Glomerular endothelial cell (primary cell): ENCODE results near the gene SULT4A1. TPM values are rescaled to one million over a fixed set of nuclear protein-coding genes. Genes with fewer than 3 reads are reported as not detected.

ENCODE experiments used
- DNase-seq: peaks from one replicate; pipeline ENCODE4 v3.0.0-alpha.2; 2011; ENCODE audit warnings: low read depth, low spot score; ENCODE audit errors: extremely low read depth
- total RNA-seq: library from RNA; depleted of rRNA; stranded (reverse); fragments of >200 nt; gene quantifications from 2 replicates; pipeline ENCODE4 v1.2.3, GENCODE V29; 2015

SULT4A1 gene
- total RNA-seq, 1 donor from 2014 or later: 1.5 TPM

DNA sequence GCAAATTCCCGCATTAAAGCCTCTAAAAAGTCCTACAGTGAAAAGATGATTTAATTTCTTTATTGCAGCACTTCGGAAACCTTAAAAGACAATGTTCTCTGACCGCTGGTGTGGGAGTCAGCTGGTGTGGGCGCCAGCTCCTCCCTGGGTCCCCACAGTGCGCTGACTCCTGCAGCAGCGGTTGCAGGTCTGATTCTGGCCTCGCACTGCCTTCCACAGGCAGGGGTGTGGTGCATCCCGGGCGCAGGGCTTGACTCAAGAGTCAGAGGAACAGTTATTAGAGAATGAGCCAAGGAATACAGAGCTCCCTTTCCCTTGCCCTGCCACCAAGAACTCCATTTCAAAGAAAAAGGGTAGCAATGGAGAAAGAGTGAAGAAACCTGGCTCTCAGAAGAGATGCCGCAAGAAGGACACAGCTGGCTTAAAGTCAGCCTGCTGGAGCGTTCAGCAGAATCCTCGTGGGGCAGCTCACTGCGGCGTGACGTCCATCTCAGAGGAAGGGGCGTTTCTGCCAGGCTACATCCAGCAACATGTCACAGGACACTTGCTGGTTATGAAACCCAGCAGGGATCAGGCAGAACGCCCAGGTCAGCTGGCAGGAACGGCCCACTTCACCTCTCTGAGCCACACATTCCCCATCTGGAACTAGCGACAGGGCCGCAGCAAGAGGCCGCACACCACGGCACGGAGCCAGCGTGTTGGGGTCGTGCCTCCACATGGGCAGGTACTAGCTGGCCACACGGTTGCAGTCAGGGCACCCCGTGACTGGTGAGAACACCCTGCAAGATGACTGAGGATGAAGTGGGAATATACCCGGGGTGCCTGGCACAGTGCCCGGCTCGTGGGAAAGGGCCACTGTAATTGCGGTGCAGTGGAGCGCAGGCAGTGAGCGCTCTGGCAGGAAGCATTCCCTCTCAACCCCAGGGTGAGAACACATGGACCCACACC, 32.1 kb downstream of the SULT4A1 start:
- DNase-seq: no peak

DNA sequence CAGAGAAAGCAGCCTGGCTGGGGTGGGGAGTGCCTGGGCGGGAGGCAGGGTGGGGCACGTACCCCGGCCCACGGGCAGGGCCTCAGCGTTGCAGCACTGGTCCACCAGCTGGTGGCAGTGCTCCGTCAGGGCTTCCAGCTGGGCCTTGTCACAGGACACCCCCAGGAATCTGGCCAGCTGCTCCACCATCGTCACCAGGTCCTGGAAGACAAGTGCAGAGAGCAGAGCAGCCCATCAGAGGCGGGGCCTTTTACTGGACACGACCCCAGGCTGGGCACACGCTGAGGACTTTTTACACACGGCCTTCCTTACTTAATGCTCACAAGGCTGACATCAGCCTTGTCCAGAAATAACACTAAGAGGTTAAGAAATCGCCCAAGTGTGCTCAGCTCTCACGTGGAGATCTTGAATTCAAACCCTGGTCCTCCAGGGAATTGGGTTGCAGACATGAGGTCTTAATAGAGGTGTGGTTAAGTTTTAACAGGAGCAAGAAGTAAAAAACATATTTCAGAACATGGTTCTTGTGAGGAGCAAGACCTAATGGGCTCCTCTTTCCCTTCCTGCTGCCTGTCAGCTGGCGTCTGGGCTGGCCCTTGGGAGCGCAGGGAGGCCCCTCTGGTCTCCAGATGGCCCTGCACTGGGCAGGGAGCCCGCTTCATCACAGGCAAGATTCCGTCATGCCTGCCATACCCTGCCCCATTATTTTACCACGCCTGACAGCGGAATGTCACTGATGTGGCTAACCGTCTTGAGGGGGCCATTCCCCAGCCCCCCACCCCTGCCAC, 33.1 kb downstream of the SULT4A1 start:
- DNase-seq: no peak

DNA sequence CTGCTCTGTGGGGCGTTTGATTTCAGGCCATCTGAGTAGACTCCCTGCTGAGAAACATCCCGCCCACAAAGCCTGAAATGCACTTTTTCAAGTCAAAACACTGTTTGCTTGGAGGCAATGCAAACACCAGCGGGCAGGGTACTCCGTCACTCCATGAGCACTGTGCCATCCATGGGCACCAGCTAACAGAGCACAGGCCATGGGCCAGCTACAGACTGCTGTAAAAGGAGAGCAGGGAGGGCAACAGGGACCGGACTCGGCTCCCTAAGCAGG, 33.7 kb downstream of the SULT4A1 start:
- no peak for DNase-seq

DNA sequence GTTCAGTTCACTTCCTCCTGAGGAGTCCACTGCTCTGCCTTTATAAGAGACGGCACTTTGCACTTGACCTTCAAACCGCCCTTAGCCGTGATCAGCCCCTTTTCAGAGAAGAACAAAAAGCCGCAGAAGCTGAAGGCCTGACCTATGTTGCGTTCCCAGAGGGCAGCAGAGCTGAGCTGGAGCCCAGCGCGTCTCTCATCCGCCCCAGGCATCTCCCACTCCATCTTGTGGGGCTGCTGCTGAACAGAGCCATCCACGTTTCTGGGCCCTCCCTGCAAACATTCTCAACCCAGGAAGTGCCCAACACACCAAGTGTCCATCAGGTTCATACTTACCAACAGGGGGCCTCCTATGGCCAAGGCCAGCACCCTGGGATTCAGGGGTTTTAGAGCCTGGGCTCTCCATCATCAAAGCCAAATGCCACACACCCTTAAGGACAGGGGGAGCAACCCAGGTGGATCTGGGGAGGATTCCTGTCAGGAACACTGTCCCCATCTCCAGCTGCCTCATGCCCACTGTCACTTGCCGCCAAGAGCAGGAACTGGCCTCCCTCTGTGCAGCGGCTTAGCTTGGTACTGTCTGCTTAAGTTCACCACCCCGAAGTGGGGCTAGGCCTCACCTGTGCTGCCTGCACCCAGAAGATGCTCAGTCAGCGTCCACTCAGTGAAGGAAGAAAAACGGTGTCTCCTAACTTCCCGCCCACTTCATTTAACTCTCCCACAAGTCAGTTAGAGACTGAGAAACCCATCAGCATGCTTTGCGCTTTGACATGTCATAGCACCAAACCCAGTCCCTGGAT, 34.2 kb downstream of the SULT4A1 start:
- DNase-seq: no peak

DNA sequence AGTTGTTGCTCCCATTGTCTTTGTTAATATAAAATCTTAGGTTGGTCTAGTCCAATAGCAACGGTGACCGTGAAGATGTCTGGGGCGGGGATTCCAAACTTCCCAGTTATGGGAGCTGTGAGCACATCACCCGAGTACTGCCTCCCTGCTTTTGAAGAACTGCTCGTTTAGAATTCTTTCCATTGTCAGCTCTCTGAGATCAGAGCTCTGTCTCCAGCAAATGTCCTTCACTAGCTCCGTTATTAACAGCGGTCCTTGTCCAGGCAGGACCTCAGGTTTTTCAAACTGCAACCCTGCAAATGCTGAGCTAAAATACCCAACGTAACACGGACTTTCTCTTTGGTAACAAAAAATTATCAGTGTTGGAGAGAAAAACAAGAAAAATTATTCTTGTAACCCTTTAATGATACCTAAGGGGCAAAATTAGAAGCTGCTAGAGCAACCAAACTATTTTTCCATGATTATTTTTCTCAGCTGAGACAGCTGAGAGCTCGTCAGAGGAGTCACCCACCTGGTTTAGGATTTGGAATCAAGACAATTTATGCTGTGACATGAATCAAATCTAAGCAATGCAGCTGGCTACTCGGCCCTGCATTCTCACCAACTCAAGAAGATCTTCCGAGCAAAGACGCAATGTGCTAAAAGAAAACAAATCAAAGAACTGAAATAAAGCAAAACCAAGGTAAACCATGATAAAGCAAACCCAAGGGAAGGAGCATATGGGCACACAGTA, 35.1 kb downstream of the SULT4A1 start:
- DNase-seq: no peak

DNA sequence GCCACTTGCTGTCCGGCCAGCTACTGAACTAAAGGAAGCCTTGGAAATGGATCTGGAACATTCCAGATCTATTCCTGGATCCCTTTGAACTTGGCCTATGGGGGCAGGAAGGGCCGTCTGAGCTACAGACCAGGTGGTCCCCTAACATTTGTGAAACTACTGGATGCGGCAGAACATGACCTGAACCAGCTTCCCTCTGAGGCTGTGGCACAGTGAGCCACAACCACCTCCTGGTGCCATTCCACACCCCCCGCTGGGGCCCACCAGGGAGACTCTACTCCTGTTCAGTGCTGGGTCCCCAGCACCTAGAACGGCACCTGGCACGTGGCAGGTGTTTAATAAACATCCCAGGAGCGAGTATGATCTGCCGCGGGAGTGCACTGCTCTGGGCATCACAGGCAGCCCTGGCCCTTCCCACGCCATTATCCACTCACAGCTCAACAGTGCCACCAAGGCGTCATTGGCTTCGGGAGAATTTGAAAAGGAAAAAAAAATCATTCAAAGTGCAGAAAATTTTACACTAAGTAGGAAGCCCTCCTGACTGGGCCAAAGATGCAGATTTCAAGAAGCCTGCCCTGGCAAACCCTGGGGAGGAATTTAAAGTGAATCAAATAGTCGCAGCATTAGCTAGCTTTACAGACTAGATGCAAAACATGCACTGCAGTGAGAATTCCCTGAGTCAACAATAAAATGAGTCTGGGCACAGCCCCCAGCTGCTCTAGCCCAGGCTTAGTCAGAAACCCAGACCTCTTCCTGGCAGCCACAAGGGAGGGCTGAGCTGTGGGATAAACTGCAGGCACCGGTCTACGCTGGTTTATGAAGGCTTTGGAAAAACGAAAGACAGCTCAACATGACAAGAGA, 35.9 kb downstream of the SULT4A1 start:
- DNase-seq: no peak

DNA sequence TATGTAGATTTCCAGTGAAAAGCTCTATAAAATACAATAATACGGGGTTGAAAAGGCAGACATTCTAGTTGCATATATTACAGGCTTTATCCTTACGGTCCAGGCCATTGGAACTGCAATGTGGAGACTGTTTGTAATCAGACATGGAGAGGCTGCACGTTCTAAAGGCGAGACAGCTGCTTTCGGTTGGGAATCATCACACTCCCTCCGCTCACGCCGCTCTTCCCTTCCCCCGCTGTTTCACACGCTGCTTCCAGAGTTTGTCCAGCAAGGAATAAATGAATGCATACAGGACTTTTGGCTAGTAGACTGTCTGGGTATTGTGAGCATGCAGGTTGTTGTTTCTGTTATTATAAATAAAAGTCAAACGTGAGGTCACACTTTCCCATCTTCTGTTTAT, 36.7 kb downstream of the SULT4A1 start:
- DNase-seq: no peak

DNA sequence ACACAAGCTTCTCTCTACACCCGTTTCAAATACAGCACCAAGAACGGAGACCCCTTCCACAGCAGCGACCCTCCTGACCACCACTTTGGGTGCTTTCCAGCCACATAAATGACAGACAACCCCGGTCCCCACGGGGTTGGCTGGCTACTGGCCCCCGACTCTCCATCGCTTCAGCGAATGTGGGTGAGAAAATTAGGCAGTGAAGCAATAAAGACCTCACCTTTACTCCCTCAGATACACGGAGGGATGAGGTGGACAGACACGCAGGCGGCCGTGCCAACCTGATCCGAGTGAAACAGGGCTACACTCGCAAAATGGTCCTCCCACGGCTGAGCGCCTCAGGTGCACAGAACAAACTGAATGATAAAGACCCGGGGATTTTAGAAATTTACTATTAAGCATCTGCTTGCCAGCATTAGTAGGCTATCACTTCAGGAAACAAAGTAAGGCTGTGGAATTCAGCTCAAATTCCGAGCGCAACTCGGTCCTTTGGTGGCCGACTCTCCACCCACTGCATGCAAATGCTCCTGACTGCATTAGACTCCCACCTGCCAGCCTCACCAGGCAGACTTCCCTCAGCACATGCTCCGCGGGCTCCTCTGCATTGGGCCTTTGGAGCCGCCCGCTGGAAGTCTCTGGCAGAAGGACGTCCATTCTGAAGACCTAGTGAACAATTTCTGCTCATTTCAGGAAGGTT, 37.4 kb downstream of the SULT4A1 start:
- no peak for DNase-seq

DNA sequence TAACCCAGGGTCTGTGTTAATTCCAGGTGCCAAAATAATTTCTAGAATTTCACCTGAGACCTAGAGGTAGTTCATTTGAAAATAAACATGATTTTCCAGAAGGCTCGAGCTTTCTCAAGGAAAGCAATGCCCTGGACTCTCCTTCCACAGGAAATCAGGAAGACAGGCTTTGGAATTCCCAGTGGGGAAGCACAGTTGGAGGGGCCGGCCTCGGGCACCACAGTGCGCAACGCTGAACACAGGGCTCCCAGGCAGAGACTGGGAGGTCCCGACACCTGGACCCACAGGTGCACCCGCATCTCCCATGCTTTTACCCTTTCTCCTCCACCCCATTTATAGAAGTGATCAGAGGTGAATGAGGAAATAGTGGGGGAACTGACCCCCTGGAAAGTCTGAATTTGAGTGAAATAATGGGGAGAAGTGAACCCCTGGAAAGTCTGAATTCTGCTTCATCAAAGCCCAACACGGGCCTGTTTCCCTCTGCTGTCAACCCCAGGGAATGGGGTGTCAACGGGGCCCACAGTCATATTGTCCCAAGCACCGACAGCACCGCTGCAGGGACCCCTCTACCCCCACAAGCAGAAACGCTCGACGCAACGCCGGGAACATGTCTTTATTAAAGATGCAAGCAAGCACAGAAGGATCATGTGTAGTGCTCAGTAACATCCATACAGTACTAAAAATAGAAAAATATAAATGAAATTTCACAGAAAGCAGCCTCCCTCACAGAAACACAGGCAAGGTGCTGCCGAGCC, 38.2 kb downstream of the SULT4A1 start:
- no peak for DNase-seq

DNA sequence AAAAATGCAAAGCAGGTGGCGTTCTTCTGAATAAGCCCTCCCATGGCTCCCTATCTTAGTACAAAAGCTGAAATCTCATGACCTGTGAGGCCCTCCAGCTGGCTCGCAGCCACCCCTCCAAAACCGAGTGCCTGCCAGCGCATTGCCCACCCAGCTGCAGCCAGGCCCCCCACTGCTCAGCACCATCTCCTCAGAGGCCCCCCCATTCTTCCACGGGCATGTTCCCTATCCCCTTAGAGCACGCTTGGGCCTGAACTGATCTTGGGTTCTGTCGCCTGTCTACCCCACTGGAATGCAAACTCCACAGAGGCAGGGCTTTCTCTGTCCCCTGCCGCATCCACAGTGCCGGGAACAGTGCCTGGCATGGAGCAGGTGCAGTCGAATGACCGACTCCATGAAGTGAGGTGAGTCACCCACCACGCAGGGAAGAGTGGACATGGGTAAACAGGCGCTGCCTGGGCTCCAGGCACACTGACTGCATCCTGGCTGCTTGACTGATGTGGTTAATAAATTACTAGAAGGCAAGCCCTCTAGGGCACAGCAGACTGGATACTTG, 38.9 kb downstream of the SULT4A1 start:
- DNase-seq: no peak

DNA sequence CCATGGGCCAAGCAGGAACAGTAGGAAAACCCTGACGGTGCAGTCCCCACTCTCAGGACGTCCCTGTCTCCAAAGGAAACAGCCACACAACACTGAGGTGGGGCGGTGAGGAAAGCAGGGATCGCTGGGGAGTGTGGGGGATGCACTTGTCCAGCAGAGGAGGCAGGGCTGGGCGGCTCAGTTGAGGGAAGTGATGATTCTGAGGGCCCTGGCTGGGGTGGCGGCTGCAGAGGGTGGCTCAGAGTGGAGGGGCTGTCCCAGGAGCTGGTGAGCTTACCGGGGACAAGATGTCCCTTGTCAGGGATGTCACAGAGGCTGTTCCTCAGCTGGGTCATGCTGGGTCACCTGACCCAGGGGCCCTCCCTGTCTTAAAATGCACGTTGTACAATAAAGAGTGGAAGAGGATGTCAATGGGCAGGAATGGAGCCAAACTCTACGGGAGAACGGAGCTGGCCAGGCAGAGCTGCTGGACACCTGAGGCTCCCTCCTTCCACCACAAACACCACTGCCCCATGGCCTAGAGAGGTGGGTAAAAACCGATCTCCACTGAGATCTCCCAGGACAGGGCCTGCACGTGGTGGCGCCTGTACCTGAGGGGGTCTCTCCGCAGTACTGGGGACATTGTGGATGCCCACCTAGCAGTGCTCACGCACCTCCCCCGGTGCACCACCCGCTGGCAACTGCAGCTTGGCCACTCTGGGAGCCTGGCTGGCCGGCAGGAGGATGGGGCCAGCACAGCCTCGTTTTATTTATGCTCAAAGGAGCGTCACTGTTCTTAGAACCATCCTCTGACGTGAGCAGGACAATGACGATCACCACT, 40.5 kb downstream of the SULT4A1 start:
- DNase-seq: no peak

DNA sequence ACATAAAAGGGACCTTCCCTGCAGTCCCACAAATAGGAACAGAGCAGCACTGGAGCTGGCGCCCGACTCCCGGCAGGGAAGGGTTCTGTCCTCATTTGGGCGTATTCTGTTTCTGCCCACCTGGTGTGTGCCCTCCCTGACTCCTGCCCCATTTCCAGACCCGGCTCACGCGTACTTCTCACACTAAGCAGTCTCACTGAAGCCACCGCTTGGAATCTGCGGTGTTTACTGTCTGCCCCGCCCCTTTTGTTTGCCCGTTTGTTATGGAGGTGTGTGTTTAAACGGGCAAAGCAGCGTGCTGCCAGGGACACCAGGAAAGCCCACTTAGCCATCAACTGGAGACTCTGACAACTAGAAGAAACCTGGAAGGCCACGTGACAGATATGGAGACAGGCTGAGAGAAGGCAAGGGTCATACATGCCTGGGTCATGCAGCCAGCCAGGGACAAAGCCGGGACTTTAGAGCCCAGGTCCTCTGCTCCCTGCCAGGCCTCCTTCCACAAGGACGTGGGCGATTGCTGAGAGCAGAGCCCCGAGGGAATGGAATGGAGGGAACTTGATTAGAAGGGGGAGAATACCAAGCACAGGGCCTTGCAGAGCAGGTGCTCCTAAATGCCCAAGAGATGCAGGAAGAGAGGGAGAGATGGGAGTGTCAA, 41.5 kb downstream of the SULT4A1 start:
- no peak for DNase-seq

DNA sequence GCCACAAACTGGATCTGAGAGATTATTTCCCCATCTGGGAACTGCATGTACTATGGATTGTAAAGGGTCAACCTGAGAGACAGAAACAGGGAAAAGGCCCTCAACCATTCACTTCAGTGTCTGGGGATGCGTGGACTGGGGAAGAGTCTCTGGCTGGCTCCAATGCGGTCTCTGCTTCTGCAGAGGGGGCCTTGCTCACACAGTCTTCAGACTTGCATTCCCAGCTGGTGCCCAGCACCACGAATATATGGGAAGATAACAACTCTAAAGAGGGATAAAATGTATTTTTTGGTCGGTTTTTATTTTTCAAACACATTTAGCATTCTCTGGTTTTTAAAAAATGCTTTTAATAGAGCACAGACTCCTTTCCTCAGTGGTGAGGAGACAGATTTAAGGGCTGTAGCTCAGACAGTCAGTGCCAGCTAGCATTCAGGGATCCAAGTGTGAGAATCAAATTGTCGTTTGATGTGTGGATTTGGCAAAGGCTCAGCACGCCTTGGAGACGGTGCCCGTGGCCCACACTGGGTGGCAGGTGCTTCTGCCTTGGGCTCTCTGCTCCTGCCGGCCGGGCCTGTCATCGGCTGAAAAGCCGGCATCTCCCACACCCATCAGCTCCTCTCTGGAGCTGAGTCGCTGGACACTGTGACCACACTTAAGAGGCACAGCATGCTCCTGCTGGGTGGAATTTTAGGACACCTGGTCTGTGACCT, 42.2 kb downstream of the SULT4A1 start:
- no peak for DNase-seq

DNA sequence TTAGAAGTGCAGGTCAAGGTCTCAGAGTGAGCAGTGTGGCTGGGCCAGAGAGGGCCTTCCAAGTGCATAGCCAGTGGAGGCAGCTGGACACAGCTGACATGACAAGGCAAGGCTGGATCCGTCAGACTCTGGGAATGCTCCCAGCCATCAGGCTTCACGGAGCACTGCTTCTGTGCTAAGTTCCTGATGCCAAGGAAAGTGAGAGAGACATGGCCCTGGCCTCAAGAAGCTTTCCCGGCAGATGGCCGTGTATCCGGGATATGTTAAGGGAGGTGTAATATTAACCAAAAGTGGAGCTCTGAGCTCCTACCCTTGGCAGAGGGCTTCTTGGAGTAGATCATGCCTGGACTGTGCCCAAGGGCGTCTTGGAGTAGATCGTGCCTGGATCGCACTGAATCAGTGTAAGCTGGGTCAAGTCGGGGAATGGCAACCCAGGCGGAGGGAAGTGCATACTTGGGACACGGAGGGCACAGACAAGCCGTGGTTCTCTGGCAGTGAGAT, 42.8 kb downstream of the SULT4A1 start:
- DNase-seq: no peak

DNA sequence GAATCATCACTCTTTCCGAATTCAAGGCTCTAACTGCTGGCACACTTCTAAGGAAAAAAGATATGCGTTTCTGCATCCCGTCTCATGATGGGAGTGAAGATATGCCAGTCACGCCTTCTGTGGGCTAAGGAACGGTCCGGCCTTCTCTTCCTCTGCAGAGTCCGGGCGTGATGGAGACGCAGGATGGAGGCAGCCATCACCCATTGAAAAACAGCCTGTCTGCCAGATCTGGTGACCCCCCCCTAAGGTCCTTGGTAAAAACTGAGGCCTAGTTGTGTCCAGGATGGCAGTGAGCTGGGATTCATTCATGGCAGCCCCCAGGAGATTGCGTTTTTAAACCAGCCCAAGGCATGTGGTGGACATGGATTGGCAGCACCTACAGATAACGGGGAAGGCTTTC, 43.3 kb downstream of the SULT4A1 start:
- no peak for DNase-seq

DNA sequence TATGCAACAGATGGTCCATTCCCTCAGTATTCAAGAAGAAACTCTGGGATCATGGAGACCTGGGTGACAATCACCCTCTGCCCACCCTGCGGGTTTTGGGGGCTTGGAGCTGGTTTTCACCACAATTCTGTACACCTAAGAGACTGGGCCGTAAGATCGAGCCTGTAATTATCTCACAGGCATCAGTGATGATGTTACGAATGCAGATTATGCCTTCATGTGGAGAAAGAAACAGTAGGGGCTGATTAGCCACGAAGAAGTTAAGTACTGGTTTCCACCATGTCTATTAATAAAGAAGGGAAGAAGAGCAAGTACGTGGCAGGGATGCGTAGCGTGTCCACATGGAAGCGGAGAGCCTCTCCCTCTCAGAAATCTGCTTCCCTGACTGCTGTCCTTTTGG, 44.9 kb downstream of the SULT4A1 start:
- no peak for DNase-seq
